Prostate gland (tissue), 2 donors: ENCODE measurements around the gene SLC25A40.
"Not testable (repeated sequence)": the region's sequence is repeated elsewhere in the genome, so short reads cannot be mapped to it uniquely, and the experiment has no call there.

Experiments
- CTCF ChIP-seq, 4 experiments: fragments of 200-600 bp in 2 of 4; fragments of 450-650 bp in 2 of 4; sonication (generic) in 2 of 4; IDR thresholded peaks; 1 replicate in 3 of 4; 2 replicates in 1 of 4; pipeline ENCODE4 v1.5.1; 2016 to 2019; ENCODE audit warnings: antibody characterized with exemption in 4 of 4, mild to moderate bottlenecking in 2 of 4, moderate library complexity in 2 of 4
- POLR2A ChIP-seq: fragments of 450-650 bp; IDR thresholded peaks from one replicate; pipeline ENCODE4 v1.6.1; 2016; ENCODE audit warnings: antibody characterized with exemption, mild to moderate bottlenecking
- POLR2AphosphoS5 ChIP-seq: sonication (generic); formaldehyde crosslinking; IDR thresholded peaks from one replicate; pipeline ENCODE4 v1.6.1; 2017; ENCODE audit warnings: antibody characterized with exemption

GRCh38 chr7:87822056-87822455 lies 54.1 kb downstream of the SLC25A40 start:
- not testable (repeated sequence) for TF ChIP-seq CTCF (IDR thresholded peaks at IDR 0.05); POLR2A; POLR2AphosphoS5
